ENCODE results near the gene TGM6.

Gene TGM6

GRCh38 chr20:2365091-2365490 is 15.6 kb upstream of the TGM6 start:
- DNase-seq, result no peak

GRCh38 chr20:2365666-2366065 is 15.0 kb upstream of the TGM6 start:
- DNase-seq, result no peak

DNA sequence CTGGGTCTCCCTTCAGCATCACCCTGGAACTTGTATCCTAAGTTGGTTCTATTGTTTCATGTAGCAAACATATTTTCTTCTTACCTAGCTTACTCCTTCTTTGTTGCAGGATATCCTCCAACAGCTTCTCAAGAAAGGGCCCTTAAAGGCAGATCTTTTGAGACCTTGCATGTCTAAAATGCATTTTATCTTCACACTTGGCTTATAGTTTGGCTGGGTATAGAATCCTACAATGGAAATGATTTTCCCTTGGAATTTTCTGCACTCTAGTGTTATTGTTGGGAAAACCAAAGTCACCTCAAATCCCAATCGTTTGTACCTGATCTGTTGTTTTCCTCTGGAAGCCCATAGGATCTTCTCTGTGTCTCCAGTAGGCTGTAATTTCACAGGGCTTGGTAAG is 12.1 kb upstream of the TGM6 start:
- DNase-seq, result no peak

DNA sequence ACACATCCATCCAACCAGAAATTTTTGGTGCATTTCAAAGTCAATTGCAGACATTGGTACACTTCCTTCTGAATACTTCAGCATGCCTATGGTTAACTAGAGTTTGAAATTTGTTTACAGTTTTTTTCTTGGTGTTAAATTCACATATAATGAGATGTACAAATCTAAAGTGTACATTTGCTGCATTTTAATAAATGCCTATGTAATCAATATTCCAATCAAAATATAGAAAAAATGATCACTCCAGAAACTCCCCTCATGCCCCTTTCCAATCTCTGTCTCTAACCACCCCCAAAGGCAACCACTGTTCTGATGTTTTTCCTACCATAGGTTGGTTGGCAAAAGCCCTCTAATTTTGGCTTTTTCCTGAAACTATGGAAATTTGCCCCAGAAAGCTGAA is 7.6 kb upstream of the TGM6 start:
- DNase-seq, result no peak

DNA sequence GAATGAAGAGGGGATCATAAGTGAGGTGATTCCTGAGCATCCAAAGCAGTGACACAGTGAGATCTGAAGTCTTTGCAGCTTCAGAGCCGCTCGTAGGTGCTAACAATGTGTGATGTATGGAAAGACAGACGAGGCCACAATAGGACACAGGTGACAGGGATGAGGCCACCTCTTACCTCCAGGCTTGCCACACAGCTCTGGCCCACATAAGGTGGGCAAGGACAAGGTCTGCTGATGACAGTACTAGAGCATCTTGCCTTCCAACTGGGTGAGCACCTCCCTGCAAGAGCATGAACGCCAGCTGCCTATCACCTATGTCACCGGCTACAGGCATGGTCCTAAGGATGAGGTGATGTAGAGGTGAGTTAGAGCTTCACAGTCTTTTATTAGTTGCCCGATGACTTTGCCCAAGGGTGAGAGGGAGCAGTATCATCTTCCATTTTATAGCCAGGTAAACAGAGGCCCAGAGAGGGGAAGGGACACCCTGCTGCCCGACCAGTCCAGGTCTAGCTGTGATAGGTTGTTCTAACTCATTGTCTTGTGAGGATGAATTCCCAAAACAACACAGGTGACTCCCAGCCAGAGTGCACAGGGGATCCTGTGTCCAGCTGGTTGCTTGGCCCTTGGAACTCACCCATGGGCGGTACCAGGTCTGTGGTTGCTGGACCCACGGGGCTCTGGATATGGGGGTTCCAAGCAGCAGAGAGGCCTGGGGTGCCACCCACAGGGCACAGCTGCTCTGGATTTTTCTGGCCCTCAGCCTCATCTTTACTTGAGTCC is 6.2 kb upstream of the TGM6 start:
- DNase-seq, result no peak

DNA sequence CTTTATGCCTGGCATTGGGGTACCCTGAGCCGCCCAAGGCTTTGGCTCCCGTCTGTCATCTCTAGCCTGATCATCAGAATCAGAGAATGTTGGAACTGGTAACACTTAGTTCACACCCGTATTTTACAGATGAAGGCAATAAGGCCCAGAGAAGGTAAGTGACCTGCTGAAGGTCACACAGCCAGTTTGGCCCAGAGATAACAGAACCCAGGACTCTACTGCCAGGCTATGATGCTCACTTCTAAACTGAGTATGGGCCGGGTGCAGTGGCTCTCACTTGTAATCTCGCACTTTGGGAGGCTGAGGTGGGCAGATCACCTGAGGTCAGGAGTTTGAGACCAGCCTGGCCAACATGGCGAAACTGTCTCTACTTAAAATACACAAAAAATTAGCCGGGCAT is 1.8 kb upstream of the TGM6 start:
- no peak for DNase-seq

DNA sequence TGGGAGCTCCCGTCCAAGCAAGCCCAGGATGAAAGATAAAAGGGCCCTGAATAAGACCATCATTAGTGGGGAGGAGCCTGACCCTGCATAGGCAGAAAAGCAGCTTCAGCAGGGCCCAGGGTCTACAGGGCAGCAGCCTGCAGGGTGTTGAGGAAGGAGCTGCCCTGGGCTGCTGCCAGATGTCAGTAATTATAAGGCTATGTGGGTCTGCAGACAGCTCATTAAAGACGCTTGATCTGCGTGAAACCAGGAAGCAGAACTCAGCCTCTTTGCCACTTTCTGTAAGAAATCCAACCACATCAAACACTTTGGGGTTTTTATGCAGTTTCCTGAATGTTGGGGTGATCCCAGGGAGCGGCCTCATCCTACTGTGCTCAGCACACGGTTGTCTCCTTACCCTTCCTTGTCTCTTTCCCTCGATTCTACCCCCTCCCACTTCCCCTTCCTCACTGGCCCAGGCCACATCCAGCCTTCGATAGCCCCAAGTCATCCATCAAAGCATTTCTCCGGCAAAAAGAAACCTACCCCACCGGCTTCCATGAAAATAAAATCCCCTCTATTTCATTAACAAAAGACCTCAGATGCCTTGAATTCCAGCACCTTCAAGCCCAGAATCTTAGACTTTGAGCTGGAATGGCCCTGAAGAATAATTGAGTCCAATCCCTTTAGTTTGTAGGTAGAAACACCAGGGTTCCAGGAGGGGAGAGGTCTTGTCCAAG is 1.0 kb upstream of the TGM6 start:
- peak; percentile 48 for DNase-seq

GRCh38 chr20:2381303-2381702 is 602 bp downstream of the TGM6 start:
- no peak for DNase-seq

- no peak for DNase-seq
Observed at GRCh38 chr20:2382833-2383232, 2.1 kb downstream of the TGM6 start.

DNA sequence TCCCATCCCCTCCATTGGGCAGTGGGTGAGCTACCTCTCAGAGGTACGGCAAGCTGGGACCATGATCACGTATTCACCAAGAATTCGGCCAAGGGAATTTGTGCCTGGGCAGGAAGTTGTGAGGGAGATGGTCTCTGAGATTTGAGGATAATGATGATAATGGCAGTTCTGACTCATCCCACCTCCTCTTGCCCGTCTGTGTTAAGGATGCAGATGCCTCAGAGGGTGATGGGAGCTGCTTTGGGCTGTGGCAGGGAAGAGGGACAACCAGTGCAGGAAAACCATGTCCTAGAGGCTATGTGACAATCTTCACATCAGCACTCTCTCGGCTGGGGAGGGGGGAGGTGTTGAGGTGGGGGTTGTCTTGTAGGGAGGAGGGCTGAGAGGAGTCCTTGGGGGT is 4.3 kb downstream of the TGM6 start:
- DNase-seq, result no peak

DNA sequence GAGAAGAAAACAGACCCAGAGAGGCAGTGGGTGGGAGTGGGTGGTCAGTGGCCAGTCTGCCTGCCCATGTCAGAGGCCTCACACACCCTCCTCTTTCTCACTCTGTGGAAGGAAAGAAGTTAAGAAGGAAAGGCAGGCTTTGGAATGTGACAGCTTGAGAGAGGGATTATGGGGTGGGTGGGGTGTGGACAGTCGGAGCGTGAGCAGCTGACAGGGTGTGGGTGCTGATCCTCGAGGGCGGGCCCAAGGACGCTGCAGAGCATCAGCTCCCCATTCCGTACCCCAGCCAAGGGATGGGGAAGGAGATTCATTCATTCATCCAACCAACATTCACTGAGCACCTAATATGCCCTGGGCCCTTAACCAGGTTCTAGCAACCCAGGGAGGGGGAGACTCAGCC is 4.8 kb downstream of the TGM6 start:
- DNase-seq, result no peak

DNA sequence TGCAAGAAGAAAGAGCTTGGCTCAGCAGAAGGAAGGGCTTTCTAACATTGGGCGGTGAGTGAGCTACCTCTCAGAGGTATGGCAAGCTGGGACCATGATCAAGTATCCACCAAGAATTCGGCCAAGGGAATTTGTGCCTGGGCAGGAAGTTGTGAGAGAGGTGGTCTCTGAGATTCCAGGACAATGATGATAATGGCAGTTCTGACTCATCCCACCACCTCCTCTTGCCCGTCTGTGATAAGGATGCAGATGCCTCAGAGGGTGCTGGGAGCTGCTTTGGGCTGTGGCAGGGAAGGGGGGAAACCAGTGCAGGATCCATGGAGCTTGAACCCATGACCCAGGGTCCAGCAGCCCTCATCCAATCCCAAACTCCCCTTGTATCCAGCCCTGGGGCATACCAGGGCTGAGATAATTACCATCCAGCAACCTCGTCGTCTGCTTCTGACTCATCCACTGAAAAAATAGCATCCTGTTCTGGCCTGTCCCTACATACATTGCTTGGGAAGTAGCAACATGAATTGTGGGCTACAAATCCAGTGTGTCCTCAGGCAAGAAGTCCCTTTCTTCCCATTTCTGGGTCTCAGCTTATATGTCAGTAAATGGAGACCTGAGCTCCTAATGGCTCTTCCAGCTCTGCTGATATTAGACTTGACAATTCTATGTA is 5.9 kb downstream of the TGM6 start:
- DNase-seq, result no peak

DNA sequence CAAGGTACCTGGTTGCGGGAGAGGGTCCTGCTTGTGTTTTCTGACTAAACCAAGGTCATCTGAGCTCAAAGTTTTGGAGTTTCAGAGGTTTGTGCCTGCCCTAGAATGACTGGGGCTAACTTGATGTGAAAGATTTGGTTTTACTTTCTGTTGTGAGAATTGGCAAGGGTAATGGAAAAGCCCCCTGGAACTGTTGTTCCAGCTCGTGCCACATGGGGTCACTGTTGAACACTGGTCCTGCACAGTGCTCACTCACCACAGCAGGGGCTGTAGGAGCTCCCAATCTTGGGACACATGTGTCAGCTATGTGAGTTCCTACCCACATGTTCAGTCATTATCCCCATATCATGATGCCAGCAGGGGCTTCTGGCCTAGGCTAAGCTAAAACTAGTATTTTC is 6.5 kb downstream of the TGM6 start:
- DNase-seq, result peak; percentile 36

- DNase-seq, result no peak
Observed at GRCh38 chr20:2387580-2387979, 6.9 kb downstream of the TGM6 start.

DNA sequence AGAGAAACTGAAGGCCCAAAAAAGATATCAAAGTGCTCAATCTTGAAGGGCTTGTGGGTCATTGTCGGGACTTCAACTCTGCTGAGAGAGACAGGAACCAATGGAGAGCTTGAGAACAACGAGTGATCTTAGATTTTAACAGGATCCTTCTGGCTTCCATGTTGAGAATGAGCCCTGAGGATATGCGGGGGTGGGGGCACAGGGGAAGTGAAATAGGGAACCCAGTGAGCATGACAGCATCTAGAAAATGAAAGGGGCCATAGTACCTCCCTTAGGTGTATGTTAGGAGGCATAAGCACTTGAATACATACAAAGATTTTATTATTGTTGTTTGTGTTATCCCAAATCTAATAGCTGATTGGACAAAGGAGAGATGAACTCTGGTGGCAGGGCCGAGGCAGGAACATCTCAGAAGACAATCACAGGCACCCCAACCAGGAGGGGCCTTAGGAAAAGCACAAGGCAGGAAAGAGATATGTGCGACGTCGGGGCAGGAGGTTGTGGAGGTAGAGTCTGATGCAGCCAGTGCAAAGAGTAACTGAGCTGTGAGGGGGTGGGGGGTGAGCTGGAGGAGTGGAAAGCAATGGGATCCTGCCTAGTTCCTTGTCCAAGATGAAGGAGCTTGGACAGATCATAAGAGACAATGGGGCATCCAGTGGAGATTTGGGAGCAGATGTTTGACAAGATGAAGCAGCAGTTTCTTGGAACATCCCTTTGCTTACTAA is 10.4 kb downstream of the TGM6 start:
- DNase-seq, result no peak

DNA sequence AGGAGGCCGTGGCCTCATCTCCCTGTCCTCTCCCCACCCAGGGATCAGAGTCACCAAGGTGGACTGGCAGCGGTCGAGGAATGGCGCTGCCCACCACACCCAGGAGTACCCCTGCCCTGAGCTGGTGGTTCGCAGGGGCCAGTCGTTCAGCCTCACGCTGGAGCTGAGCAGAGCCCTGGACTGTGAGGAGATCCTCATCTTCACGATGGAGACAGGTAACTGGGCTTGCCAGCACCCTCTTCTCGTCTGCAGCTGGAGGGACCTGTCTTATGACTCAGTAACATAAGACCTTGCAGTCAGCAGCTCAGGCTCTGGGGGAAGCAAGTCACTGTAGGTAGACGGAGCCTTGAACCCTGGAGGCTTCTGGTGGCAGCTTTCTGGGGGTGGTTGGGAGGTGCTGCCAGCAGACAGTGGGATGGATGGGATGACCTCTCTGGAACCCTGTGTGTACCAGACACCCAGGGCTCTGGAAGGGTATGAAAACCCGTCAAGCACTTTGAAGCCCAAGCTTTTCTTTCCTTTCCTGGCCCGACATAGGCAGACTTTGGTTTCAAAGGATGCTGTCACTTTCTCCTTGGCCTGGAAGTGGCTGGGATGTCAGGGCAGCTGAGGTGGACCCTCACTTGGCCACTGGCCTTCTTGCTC is 13.8 kb downstream of the TGM6 start:
- no peak for DNase-seq

DNA sequence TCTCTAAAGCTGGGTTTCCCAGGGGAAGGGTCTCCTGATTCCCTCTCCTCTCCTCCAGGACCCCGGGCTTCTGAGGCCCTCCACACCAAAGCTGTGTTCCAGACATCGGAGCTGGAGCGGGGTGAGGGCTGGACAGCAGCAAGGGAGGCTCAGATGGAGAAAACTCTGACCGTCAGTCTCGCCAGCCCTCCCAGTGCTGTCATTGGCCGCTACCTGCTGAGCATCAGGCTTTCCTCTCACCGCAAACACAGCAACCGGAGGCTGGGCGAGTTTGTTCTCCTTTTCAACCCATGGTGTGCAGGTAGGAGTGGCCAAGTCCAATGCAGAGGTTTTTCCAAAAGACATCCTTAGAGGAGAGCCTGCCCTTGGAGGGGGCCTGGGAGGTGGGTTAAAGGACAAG is 14.4 kb downstream of the TGM6 start:
- DNase-seq, result no peak

GRCh38 chr20:2396241-2396814 is 15.6 kb downstream of the TGM6 start:
- DNase-seq, result no peak

DNA sequence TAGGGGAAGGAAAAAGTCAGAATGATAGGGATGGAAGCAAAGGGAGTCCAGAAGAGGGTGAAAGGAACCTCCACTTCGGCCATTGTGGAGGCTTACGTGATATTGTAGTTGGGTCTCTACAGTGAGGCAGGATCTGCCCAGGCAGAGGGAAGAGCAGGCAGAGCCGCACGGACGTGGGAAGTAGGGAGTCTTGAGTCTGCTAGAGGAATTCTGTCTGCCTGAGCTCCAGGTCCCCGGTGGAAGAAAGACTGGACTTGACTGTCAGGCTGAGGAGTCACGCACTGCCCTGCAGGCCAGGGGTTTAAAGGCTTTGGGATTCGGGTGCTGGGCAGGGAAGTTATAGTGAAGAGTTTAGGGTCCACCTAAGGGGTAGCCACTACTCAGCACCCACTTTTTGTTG is 16.4 kb downstream of the TGM6 start:
- DNase-seq, result no peak

GRCh38 chr20:2397595-2398145 is 17.0 kb downstream of the TGM6 start:
- no peak for DNase-seq

DNA sequence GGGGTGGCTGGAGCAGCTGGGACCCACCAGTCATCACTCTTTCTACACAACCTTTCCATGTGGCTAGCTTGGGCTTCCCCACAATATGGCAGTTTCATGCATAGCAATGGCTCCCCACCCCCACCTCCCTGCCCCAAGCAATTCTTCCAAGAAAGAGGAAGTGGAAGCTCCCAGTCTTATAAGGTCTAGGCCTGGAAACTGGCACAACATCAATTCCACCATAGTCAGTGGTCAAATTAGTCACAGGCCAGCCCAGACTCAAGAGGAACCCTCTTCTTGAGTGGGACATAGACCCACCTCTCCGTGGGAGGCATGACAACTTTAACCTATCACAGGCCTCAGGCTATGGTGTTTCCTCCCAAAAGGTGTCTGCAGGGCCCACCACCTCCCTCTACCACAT is 17.7 kb downstream of the TGM6 start:
- DNase-seq, result no peak

- no peak for DNase-seq
Observed at GRCh38 chr20:2399390-2399789, 18.7 kb downstream of the TGM6 start.

All from CD4-positive, alpha-beta T cell treated with Interleukin-21 for 1 hour (primary cell).